A549 (cell line): Measurements from ENCODE around the gene TRMT44.

Source experiments
- CTCF ChIP-seq: fragments of >200 bp; sonication (Bioruptor Twin); formaldehyde crosslinking; IDR thresholded peaks from 3 replicates; pipeline ENCODE4 v1.5.1; 2016
- NR3C1 ChIP-seq: fragments of >200 bp; sonication (Bioruptor Twin); formaldehyde crosslinking; IDR thresholded peaks from 3 replicates; pipeline ENCODE4 v1.6.1; 2017

- TF ChIP-seq CTCF = no peak
- no peak for TF ChIP-seq NR3C1
Measured at GRCh38 chr4:8488791-8489369, 48.3 kb downstream of the TRMT44 start.
